ENCODE data around the gene C14orf93. TPM values are rescaled to one million over a fixed set of nuclear protein-coding genes. Genes with fewer than 3 reads are reported as not detected.

Gene C14orf93
- total and polyA plus RNA-seq, 9 of the 15 experiments (the other 6 are each of a cell fraction or from before 2014, with no cell fraction given): 2.2 to 22.4 (median 16.1) TPM

DNA sequence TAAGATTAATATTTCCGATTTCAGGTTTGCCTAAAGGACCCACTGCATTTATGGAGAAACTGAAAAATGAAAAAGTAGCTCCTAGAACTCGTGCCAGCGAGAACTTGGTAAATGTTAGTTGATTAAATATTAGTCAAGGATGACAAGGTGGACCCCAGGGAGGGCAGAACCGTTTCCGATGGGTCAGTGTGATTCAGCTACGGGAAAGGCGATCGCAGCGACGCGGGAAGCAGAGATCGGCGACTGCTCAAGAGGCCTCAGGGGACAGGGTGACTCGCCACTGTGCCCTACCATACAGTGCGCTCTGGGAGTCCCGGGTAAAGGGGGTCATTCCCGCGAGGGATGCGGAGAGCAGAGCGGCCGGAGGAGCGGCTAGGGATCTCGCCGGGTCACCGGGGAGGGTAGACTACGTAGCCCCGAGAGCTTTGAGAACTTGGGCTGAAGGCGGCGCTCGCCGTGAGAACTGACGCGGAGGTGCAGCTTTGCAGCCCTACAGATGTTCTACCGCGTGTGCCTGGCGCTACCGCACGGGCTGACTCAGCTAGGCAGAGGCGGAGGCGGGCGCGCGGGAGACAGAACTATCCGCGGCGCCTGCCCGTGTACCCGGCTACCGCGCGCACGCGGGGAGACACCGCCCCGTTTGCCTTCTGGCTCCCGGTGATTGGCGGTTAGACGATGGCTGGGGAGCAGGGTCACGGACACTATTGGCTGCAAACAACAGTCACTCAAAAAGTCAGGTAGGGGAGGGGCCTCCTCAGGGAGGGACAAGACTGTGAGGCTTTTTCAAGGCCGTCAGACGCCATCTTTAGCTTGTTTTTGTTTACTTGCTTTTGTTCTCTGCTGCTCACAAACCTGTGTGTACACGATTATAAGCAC is 3.2 kb downstream of the C14orf93 start (continued):
- TF ChIP-seq KLF13 (tag; IDR thresholded peaks at IDR 0.05; ENCODE audit: borderline replicate concordance, low read depth): no peak
- TF ChIP-seq OTX1 (CRISPR knock-in tag; IDR thresholded peaks at IDR 0.05): no peak
- TF ChIP-seq SIN3A (IDR thresholded peaks at IDR 0.05; ENCODE audit: borderline replicate concordance in 2 of 2, control insufficient read depth in 1 of 2, low read depth in 2 of 2, low read length in 2 of 2): 0 out of 4 replicates have a peak, but pooled peaks of 1 of the 2 experiments have one; percentile 36
- TF ChIP-seq ZNF507 (tag; conservative IDR thresholded peaks at IDR 0.05): no peak
- TF ChIP-seq, protein P1, sequence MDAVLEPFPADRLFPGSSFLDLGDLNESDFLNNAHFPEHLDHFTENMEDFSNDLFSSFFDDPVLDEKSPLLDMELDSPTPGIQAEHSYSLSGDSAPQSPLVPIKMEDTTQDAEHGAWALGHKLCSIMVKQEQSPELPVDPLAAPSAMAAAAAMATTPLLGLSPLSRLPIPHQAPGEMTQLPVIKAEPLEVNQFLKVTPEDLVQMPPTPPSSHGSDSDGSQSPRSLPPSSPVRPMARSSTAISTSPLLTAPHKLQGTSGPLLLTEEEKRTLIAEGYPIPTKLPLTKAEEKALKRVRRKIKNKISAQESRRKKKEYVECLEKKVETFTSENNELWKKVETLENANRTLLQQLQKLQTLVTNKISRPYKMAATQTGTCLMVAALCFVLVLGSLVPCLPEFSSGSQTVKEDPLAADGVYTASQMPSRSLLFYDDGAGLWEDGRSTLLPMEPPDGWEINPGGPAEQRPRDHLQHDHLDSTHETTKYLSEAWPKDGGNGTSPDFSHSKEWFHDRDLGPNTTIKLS (IDR thresholded peaks at IDR 0.05; ENCODE audit: borderline replicate concordance, low read depth): peak; percentile 60; the same call in 1 of the 2 replicates
- TF ChIP-seq, protein P2, sequence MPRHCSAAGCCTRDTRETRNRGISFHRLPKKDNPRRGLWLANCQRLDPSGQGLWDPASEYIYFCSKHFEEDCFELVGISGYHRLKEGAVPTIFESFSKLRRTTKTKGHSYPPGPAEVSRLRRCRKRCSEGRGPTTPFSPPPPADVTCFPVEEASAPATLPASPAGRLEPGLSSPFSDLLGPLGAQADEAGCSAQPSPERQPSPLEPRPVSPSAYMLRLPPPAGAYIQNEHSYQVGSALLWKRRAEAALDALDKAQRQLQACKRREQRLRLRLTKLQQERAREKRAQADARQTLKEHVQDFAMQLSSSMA (CRISPR knock-in tag; IDR thresholded peaks at IDR 0.05): no peak
- TF ChIP-seq, protein P3, sequence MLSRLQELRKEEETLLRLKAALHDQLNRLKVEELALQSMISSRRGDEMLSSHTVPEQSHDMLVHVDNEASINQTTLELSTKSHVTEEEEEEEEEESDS (CRISPR knock-in tag; IDR thresholded peaks at IDR 0.05): no peak
- 0 out of 2 replicates have a peak, but pooled peaks have one; percentile 22 for TF ChIP-seq CC2D1A (IDR thresholded peaks at IDR 0.05)
- TF ChIP-seq, protein P4, sequence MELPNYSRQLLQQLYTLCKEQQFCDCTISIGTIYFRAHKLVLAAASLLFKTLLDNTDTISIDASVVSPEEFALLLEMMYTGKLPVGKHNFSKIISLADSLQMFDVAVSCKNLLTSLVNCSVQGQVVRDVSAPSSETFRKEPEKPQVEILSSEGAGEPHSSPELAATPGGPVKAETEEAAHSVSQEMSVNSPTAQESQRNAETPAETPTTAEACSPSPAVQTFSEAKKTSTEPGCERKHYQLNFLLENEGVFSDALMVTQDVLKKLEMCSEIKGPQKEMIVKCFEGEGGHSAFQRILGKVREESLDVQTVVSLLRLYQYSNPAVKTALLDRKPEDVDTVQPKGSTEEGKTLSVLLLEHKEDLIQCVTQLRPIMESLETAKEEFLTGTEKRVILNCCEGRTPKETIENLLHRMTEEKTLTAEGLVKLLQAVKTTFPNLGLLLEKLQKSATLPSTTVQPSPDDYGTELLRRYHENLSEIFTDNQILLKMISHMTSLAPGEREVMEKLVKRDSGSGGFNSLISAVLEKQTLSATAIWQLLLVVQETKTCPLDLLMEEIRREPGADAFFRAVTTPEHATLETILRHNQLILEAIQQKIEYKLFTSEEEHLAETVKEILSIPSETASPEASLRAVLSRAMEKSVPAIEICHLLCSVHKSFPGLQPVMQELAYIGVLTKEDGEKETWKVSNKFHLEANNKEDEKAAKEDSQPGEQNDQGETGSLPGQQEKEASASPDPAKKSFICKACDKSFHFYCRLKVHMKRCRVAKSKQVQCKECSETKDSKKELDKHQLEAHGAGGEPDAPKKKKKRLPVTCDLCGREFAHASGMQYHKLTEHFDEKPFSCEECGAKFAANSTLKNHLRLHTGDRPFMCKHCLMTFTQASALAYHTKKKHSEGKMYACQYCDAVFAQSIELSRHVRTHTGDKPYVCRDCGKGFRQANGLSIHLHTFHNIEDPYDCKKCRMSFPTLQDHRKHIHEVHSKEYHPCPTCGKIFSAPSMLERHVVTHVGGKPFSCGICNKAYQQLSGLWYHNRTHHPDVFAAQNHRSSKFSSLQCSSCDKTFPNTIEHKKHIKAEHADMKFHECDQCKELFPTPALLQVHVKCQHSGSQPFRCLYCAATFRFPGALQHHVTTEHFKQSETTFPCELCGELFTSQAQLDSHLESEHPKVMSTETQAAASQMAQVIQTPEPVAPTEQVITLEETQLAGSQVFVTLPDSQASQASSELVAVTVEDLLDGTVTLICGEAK (IDR thresholded peaks at IDR 0.05): 0 out of 2 replicates have a peak, but pooled peaks have one; percentile 53
- TF ChIP-seq, protein P4 (CRISPR knock-in tag; IDR thresholded peaks at IDR 0.05): no peak
- peak; percentile 82 for TF ChIP-seq SAFB (IDR thresholded peaks at IDR 0.05; ENCODE audit: borderline replicate concordance, low read depth, low read length)
- no peak for TF ChIP-seq SPI1 (IDR thresholded peaks at IDR 0.05; ENCODE audit: borderline replicate concordance, low read depth, low read length)
- TF ChIP-seq RBM15 (IDR thresholded peaks at IDR 0.05; ENCODE audit: insufficient read depth, low read length): no peak
- peak; percentile 60 for TF ChIP-seq CHD1 (IDR thresholded peaks at IDR 0.05; ENCODE audit: low read length)
- TF ChIP-seq ZNF263 (CRISPR knock-in tag; IDR thresholded peaks at IDR 0.05; ENCODE audit: borderline replicate concordance): peak; percentile 70; the same call in 1 of the 2 replicates
